ENCODE data around the gene TNFSF15.

Gene TNFSF15

DNA sequence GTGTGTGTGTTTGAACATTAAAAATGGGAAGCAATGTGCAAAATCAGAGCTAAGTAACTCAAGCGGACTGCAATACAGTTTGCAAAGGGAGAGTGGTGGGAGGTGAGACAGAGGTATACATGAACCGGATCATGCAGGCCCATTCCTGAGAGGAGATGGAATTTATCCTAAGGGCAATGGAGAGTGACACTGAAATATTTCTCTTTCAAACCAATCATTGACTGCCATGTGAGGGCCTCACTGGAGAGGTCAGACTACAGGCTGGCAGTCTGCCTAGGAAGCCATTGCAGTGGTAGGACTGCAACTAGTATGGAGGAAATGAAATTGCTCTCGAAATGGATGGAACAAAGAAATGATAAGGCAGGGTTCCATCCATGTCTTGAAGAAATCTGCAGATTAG lies 34.8 kb downstream of the TNFSF15 start (continued):
- TF ChIP-seq TSHZ1 (tag by site-specific recombination; IDR thresholded peaks at IDR 0.05; ENCODE audit: borderline replicate concordance): no peak
- TF ChIP-seq ZNF561 (tag by site-specific recombination; IDR thresholded peaks at IDR 0.05; ENCODE audit: borderline replicate concordance): no peak
- no peak for TF ChIP-seq ZBTB1 (tag by site-specific recombination; IDR thresholded peaks at IDR 0.05)
- no peak for TF ChIP-seq ZNF148 (tag by site-specific recombination; IDR thresholded peaks at IDR 0.05; ENCODE audit: borderline replicate concordance)
- TF ChIP-seq ZNF544 (tag by site-specific recombination; IDR thresholded peaks at IDR 0.05): no peak
- TF ChIP-seq YY1 (tag by site-specific recombination; IDR thresholded peaks at IDR 0.05): no peak
- TF ChIP-seq INSM2 (tag by site-specific recombination; IDR thresholded peaks at IDR 0.05): no peak
- no peak for TF ChIP-seq ZNF768 (tag by site-specific recombination; IDR thresholded peaks at IDR 0.05)
- TF ChIP-seq ZNF350 (tag by site-specific recombination; IDR thresholded peaks at IDR 0.05): no peak
- TF ChIP-seq ZNF555 (tag by site-specific recombination; conservative IDR thresholded peaks at IDR 0.05): no peak
- no peak for TF ChIP-seq ZBTB10 (tag by site-specific recombination; IDR thresholded peaks at IDR 0.05)
- no peak for TF ChIP-seq KLF10 (tag by site-specific recombination; IDR thresholded peaks at IDR 0.05)

DNA sequence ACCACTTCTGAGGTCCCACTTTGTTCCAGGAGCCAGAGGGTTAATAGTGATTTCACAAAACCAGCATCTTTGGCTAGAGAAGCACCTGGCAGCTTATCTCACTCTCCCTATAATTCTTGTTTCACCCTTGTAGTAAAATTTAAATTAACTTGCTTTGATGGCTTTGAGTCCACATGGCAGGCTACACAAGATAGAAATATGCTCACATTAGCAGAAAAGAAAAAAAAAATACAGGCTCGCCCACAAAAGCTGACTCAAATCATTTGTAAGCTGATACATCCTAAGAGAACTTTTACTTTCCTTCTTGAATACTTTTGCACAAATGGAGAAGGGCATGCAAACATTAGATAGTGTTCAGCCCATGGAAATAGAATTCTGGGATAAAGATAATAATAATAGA lies 36.2 kb downstream of the TNFSF15 start:
- POLR2A ChIA-PET: interaction anchor here (1.7 kb wide), 1 partner anchor 137 kb away, joined by 4 read pairs; no protein-coding TSS in a partner anchor
- no peaks in the 10 kb centered on the region for H3K36me3 ChIP-seq (ENCODE audit: control insufficient read depth in 2 of 2, insufficient read depth in 1 of 2, low read length in 2 of 2)
- H3K4me3 ChIP-seq (ENCODE audit: low read depth, low read length): no peak overlapping the region
- H3K9me3 ChIP-seq (ENCODE audit: control insufficient read depth, insufficient read depth, low read depth, low read length): no peaks in the 10 kb centered on the region
- H3K27ac ChIP-seq (ENCODE audit: extremely low read depth, low read depth, low read length): no peak overlapping the region
- peaks cover 4% of the 10 kb centered on the region; the same call in 1 of the 2 replicates for H3K4me1 ChIP-seq (ENCODE audit: control insufficient read depth, insufficient read depth, low read length)
- CTCF ChIA-PET: interaction anchor here (0.6 to 1.2 kb wide), 2 partner anchors 137 to 758 kb away, joined by 3 to 4 read pairs; no protein-coding TSS in a partner anchor
- TF ChIP-seq KLF8 (tag by site-specific recombination; IDR thresholded peaks at IDR 0.05) (no peak), OSR2 (tag by site-specific recombination; IDR thresholded peaks at IDR 0.05) (no peak), ZNF843 (tag by site-specific recombination; IDR thresholded peaks at IDR 0.05) (no peak), ZBTB8A (tag by site-specific recombination; IDR thresholded peaks at IDR 0.05) (no peak), ZNF223 (tag by site-specific recombination; IDR thresholded peaks at IDR 0.05) (no peak), PRDM1 (tag by site-specific recombination; IDR thresholded peaks at IDR 0.05) (no peak), HOXD13 (CRISPR knock-in tag; IDR thresholded peaks at IDR 0.05; ENCODE audit: borderline replicate concordance) (no peak), ZNF391 (tag by site-specific recombination; IDR thresholded peaks at IDR 0.05; ENCODE audit: borderline replicate concordance, low read depth) (no peak), ZNF426 (tag by site-specific recombination; IDR thresholded peaks at IDR 0.05) (no peak), OVOL3 (tag by site-specific recombination; IDR thresholded peaks at IDR 0.05) (no peak), ZNF791 (tag by site-specific recombination; IDR thresholded peaks at IDR 0.05) (no peak), EGR2 (tag by site-specific recombination; IDR thresholded peaks at IDR 0.05; ENCODE audit: low read depth) (no peak), ZNF211 (tag by site-specific recombination; IDR thresholded peaks at IDR 0.05; ENCODE audit: low read depth) (no peak), ZNF202 (tag by site-specific recombination; IDR thresholded peaks at IDR 0.05; ENCODE audit: borderline replicate concordance) (no peak)
- TF ChIP-seq, protein P1, sequence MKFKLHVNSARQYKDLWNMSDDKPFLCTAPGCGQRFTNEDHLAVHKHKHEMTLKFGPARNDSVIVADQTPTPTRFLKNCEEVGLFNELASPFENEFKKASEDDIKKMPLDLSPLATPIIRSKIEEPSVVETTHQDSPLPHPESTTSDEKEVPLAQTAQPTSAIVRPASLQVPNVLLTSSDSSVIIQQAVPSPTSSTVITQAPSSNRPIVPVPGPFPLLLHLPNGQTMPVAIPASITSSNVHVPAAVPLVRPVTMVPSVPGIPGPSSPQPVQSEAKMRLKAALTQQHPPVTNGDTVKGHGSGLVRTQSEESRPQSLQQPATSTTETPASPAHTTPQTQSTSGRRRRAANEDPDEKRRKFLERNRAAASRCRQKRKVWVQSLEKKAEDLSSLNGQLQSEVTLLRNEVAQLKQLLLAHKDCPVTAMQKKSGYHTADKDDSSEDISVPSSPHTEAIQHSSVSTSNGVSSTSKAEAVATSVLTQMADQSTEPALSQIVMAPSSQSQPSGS (tag by site-specific recombination; IDR thresholded peaks at IDR 0.05; ENCODE audit: low read depth): no peak
